CD4-positive, alpha-beta T cell treated with Interleukin-12 subunit alpha and Interleukin-12 subunit beta, for 1 hour (primary cell): ENCODE data around the gene CD3D.
A peak's percentile ranks its signal among the peaks of the same experiment; 100 is the strongest.

Experiments used
- DNase-seq: peaks from one replicate; pipeline ENCODE4 v3.0.0-alpha.2; 2020

The CD3D gene

DNA sequence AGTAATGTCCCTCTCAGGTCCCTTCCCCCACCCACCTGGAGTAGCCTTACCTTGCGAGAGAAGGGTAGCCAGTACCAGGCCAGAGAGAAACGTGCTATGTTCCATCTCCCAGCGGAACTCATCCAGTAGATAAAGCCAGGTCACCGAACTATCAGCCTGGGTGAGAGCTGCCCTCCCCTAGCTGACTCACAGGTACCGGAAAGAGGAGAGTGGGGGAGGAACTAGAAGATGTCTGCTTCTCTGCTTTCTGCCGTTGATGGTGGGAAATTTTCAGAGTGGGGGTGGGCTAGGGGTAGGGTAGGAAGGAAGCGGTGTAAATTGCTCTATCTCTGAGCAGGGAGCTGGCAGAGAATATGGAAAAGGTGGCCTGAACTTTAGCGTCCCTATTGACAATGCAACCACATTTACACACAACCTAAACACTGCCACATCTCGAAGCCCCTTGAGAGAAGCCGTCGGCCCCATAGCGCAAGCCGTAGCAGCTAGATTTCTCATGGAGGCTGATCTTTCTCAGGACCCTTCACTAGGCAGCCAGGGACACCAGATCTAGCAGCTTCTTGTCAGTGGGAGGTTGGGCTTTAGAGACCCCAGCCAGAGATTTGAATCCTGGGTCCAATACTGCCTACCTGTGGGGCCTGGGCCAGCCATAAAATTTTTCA lies at the start of gene CD3D:
Gene CD3D, minus strand, starts transcription at position 203 of the 659 bp plus-strand sequence. Its CDS starts 98 bp downstream, at position 105.
- peak; percentile 81 for DNase-seq

- DNase-seq = no peak
Measured at GRCh38 chr11:118383657-118384056, 41.2 kb upstream of the CD3D start.

- no peak for DNase-seq
Measured at GRCh38 chr11:118382954-118383353, 40.4 kb upstream of the CD3D start.

- no peak for DNase-seq
Measured at GRCh38 chr11:118380571-118380970, 38.1 kb upstream of the CD3D start.

- no peak for DNase-seq
Measured at GRCh38 chr11:118379497-118379896, 37.0 kb upstream of the CD3D start.

DNA sequence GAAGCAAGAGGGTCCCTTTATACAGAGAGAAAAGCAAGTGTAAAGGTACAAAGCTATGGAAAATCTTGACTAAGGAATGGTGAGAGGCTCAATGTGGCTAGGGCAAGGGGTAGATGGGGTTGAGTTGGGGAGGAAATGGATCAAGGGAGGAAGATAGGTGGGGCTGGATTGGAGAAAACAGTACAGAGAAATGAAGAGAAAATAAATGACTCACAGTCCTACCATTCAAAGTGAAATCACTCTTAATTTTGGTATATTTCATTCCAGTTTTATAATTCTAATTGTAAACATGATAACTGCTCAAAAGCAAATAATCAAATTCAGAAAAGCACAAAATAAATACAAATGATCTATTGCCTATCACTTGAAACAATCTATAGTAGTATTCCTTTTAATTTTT lies 33.5 kb upstream of the CD3D start:
- no peak for DNase-seq

DNA sequence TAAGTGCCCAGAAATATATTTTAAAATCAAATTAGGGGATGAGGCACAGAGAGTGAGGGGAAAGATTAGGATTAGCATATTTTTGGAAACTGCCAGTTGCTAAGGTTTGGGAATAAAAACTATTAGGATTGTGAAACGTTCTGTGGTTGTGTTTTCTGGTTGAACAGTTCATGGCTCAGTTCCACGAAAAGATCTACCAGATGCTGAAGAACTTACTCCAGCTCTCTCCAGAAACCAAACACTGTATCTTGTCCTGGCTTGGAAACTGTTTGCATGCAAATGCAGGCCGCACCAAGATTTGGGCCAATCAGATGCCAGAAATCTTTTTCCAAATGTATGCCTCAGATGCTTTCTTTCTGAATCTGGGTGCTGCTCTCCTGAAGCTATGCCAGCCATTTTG lies 32.2 kb upstream of the CD3D start:
- no peak for DNase-seq

- DNase-seq = no peak
Measured at GRCh38 chr11:118373871-118374270, 31.4 kb upstream of the CD3D start.

DNA sequence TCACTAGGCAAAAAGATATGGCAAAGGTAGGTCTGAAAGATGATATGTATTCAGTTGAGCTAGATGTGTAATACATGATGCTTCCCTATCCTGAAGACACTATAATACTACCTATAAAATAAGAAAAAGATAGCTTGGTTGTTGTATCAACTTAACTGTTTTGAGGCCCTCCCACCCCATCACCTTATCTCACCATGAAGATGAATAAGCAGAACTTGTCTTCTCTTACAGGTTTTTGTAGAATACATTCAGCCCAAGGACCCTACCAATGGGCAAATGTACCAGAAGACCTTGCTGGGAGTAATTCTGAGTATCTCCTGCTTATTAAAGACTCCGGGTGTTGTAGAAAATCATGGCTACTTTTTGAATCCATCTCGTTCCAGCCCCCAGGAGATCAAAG lies 30.8 kb upstream of the CD3D start:
- DNase-seq = no peak

GRCh38 chr11:118370774-118371173 lies 28.3 kb upstream of the CD3D start:
- no peak for DNase-seq

- no peak for DNase-seq
Measured at GRCh38 chr11:118366287-118366686, 23.8 kb upstream of the CD3D start.

GRCh38 chr11:118364956-118365615 lies 22.6 kb upstream of the CD3D start:
- DNase-seq = no peak

DNA sequence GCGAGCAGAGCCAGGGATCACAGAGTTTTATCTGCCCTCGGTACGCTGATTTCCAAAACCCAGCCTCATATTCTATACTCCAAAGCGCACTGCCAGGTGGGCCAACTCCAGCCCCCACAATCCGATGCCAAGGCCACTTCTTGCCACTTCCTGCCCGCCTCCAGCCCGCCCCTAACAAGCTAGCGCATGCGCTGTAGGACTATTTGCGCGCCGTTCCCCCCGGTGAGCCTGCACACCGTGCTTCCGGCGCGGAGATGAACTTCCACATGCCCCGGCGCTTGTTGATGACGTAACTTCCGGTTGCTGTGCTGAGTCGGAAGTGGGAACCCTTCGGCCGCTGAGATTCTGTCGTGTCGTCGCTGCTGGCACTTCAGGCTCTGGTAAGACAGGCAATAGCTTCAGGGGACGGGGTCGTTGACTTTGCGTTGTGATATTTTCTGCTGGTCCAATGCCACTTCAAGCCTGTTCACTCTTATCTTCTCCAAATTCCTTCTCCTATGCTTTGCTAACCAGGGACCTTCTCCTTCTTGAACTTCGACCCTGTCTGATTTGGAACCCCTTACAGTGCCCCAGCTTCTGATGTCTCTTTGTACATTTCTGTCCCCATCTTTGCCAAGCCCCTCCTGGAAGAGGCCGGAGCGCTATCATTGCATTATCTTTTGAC lies 16.9 kb upstream of the CD3D start, which contains the start of gene UBE4A:
Gene UBE4A, plus strand, starts transcription at position 306 of the 664 bp plus-strand sequence. CDS start 5,481 bp downstream, outside the sequence.
- DNase-seq = peak; percentile 98

DNA sequence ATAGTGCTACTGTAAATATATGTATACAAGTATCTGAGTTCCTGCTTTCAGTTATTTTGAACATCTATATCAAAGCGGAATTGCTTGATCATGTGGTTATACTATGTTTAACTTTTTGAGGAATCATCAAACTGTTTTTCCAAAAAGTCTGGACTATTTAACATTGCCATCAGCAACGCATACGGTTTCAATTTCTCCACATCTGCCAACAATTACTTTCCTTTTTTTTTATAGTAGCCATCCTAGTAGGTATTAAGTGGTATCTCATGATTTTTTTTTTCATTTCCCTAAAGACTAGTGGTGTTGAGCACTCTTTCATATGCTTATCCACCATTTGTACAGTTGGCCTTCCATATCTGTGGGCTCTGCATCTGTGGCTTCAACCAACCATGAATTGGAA lies 15.6 kb upstream of the CD3D start:
- no peak for DNase-seq

DNA sequence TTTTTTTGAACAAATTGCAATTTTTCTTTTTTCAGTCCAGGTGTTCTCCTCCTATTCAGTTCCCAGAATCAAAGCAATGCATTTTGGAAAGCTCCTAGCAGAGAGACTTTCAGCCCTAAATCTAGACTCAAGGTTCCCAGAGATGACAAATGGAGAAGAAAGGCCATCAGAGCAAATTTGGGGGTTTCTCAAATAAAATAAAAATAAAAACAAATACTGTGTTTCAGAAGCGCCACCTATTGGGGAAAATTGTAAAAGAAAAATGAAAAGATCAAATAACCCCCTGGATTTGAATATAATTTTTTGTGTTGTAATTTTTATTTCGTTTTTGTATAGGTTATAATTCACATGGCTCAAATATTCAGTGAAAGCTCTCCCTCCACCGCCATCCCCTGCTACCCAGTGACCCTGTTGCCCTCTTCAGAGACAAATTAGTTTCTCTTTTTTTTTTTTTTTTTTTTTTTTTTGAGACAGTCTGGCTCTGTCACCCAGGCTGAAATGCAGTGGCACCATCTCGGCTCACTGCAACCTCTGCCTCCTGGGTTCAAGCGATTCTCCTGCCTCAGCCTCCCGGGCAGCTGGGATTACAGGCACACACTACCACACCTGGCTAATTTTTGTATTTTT lies 10.7 kb upstream of the CD3D start:
- DNase-seq = peak; percentile 73

- no peak for DNase-seq
Measured at GRCh38 chr11:118349475-118349874, 7.0 kb upstream of the CD3D start.

DNA sequence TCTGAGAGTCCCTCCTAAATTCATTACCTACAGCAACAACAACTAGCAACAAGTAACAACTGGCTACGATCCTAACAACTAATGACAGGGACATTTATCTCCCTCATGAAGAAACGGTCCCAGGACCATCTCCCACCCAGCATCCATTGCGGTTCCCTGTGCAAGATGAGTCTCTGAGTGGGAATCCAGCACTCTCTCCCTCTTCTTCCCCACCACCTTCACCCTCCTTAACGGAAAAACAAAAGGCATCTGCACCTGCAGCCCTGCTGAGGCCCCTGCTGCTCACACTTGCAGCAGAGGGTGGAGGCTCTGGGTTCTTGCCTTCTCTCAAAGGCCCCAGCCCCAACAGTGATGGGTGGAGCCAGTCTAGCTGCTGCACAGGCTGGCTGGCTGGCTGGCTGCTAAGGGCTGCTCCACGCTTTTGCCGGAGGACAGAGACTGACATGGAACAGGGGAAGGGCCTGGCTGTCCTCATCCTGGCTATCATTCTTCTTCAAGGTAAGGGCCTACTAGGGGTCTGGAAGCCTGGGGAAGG lies 1.5 kb upstream of the CD3D start, which contains the start of gene CD3G:
Gene CD3G, plus strand, starts transcription at position 364 of the 535 bp plus-strand sequence. Its CDS starts 80 bp downstream, at position 444.
- DNase-seq = peak; percentile 80

DNA sequence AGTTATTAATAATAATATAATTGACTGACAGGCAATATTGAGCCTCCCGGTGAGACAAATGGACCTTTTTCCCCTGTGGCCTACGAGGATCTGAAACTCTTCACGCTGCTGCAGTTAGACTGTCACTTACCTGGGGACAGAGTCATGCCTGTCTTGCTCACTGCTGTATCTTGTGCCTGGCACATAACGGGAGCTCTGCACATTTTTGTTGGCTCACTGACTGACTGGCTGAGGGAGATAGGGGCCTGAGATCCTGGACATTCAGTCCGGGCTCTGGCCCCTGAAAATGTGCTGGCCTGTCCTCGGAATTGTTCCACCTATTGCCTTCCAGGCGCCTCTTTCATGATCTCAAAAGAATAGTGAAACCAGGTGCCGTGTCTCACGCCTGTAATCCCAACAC lies 743 bp upstream of the CD3D start:
- no peak for DNase-seq

GRCh38 chr11:118341815-118342489 lies 553 bp downstream of the CD3D start:
- DNase-seq = peak; percentile 35

DNA sequence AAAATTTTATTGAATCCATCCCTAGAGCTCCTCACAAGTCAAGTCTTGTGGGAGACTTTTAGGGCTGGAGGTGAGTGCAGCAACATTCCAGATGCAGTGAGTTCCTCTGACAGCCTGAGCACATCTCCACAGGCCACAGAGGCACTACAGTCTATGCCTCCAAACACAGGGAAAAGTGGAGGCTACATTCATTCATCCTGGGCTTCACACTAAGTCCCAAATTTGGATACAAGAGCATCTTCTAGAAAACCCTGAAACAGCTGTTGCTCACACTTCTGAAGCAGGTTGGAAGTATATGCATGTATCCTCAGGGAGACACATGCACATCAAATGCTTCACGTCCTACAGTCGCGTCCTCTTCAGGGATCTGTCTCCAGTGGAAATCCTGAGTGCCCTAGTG lies 1.2 kb downstream of the CD3D start:
- DNase-seq = no peak

DNA sequence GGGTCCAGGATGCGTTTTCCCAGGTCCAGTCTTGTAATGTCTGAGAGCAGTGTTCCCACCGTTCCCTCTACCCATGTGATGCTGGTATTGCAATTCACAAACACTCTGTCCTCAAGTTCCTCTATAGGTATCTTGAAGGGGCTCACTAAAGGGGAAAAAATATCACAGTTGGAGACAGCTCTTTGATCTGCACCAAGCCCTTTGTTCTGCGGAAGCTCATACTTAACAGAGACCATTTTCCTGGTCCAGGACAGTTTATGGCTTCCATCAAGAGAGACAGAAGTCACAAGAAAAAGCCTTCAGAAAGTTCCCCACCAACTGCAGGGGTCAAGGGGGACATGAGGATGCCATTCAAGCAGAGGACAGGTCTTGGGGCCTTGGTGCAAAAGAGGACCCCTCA lies 2.1 kb downstream of the CD3D start:
- no peak for DNase-seq

- peak; percentile 44 for DNase-seq
Measured at GRCh38 chr11:118339281-118339961, 3.1 kb downstream of the CD3D start.
